Stimulated activated CD8-positive, alpha-beta memory T cell treated with anti-CD3 and anti-CD28 coated beads, Interleukin-12 subunit alpha, Interleukin-12 subunit beta, amount 100 ng/mL, for 24 hours (primary cell): Measurements from ENCODE around the gene GAPDH.
A peak's percentile ranks its signal among the peaks of the same experiment; 100 is the strongest.

Source experiments
- DNase-seq: peaks from one replicate; pipeline ENCODE4 v3.0.0-alpha.2; 2020; ENCODE audit errors: extremely low read depth

GAPDH gene

GRCh38 chr12:6529291-6529737 lies 5.0 kb upstream of the GAPDH start:
- DNase-seq, result no peak

DNA sequence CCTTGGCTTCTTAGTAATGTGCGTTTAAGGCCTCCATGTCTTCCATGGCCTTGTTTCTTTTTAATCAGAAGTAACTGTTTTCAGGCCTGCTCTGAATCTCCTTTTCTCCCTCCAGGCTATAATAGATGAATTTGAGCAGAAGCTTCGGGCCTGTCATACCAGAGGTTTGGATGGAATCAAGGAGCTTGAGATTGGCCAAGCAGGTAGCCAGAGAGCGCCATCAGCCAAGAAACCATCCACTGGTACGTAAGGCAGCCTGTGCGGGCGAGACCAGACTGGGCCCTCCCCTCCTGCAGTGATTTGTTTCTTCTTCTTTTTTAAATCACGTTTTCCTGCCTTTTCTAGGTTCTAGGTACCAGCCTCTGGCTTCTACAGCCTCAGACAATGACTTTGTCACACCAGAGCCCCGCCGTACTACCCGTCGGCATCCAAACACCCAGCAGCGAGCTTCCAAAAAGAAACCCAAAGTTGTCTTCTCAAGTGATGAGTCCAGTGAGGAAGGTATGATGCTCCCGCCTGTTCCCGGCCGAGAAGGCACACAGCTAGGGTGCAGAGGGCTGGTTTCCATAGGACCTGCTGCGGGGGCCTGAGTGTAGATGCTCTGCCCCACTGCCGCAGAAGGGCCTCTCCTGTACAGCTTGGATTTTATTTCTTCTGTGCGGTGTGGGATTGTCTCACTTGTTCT lies 3.6 kb upstream of the GAPDH start:
- DNase-seq, result no peak

DNA sequence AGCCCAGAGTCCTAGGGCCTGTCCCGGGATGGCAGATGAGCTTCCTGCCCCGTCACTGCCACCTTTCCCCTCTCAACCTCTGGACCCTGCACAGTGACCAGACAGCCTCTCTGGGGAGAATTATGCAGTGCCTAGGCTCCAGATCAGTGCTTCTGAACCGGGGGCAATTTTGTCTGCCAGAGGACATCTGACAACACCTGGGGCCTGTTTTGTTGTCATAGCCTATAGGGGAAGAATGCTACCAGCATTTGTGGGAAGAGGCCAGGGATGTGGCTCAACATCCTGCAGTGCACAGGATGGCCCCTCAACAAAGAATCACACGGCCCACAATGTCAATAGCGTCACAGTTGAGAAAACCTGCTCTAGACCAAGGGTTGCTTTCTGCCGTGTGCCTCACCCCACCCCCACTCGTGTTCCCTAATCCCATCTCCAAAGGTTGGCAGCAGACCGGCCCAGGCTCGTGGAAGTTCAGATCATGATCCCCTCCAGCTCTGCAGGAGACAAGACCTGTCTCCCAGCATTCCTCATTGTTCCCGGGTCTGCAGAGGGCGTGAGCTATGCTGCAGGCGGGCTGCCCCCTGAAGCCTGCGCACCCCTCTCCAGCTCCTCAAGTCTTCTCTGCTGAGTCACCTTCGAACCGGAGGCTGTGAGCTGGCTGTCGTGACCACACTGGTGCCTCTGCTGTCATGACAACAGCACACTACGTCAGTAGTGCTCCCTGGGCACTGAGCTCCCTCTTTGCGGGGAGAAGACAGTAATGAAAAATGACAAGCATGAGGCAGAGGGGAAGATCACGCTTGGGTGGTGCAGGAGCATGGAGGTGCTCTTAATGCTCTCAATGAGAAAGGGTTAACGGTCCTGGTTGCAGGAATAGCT lies 2.0 kb upstream of the GAPDH start:
- peak; percentile 64 for DNase-seq

DNA sequence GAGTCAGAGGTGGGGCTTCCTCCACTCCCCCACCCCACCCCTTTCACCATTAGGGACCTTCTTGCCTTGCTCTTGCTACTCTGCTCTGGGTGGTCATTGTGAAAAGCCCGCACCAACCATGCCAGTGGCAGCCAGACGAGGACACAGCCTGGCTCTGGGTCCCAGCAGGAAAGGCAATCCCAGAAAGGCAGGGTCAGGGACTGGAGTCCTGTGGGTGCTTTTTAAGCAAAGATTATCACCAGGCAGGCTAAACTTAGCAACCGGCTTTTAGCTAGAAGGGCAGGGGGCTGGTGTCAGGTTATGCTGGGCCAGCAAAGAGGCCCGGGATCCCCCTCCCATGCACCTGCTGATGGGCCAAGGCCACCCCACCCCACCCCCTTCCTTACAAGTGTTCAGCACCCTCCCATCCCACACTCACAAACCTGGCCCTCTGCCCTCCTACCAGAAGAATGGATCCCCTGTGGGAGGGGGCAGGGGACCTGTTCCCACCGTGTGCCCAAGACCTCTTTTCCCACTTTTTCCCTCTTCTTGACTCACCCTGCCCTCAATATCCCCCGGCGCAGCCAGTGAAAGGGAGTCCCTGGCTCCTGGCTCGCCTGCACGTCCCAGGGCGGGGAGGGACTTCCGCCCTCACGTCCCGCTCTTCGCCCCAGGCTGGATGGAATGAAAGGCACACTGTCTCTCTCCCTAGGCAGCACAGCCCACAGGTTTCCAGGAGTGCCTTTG lies 1.2 kb upstream of the GAPDH start:
- DNase-seq, result no peak

- DNase-seq, result no peak
Measured at GRCh38 chr12:6533653-6533922, 729 bp upstream of the GAPDH start.

GRCh38 chr12:6534695-6534944 lies 303 bp downstream of the GAPDH start:
- DNase-seq, result peak; percentile 64

GRCh38 chr12:6534945-6535696 lies 804 bp downstream of the GAPDH start:
- DNase-seq, result peak; percentile 45

DNA sequence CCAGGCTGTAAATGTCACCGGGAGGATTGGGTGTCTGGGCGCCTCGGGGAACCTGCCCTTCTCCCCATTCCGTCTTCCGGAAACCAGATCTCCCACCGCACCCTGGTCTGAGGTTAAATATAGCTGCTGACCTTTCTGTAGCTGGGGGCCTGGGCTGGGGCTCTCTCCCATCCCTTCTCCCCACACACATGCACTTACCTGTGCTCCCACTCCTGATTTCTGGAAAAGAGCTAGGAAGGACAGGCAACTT lies 1.3 kb downstream of the GAPDH start:
- no peak for DNase-seq

- no peak for DNase-seq
Measured at GRCh38 chr12:6535960-6536847, 1.9 kb downstream of the GAPDH start.

DNA sequence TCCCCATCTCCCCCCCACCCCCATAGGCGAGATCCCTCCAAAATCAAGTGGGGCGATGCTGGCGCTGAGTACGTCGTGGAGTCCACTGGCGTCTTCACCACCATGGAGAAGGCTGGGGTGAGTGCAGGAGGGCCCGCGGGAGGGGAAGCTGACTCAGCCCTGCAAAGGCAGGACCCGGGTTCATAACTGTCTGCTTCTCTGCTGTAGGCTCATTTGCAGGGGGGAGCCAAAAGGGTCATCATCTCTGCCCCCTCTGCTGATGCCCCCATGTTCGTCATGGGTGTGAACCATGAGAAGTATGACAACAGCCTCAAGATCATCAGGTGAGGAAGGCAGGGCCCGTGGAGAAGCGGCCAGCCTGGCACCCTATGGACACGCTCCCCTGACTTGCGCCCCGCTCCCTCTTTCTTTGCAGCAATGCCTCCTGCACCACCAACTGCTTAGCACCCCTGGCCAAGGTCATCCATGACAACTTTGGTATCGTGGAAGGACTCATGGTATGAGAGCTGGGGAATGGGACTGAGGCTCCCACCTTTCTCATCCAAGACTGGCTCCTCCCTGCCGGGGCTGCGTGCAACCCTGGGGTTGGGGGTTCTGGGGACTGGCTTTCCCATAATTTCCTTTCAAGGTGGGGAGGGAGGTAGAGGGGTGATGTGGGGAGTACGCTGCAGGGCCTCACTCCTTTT lies 2.7 kb downstream of the GAPDH start:
- DNase-seq, result no peak

DNA sequence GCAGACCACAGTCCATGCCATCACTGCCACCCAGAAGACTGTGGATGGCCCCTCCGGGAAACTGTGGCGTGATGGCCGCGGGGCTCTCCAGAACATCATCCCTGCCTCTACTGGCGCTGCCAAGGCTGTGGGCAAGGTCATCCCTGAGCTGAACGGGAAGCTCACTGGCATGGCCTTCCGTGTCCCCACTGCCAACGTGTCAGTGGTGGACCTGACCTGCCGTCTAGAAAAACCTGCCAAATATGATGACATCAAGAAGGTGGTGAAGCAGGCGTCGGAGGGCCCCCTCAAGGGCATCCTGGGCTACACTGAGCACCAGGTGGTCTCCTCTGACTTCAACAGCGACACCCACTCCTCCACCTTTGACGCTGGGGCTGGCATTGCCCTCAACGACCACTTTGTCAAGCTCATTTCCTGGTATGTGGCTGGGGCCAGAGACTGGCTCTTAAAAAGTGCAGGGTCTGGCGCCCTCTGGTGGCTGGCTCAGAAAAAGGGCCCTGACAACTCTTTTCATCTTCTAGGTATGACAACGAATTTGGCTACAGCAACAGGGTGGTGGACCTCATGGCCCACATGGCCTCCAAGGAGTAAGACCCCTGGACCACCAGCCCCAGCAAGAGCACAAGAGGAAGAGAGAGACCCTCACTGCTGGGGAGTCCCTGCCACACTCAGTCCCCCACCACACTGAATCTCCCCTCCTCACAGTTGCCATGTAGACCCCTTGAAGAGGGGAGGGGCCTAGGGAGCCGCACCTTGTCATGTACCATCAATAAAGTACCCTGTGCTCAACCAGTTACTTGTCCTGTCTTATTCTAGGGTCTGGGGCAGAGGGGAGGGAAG lies 3.5 kb downstream of the GAPDH start:
- peak; percentile 52 for DNase-seq

DNA sequence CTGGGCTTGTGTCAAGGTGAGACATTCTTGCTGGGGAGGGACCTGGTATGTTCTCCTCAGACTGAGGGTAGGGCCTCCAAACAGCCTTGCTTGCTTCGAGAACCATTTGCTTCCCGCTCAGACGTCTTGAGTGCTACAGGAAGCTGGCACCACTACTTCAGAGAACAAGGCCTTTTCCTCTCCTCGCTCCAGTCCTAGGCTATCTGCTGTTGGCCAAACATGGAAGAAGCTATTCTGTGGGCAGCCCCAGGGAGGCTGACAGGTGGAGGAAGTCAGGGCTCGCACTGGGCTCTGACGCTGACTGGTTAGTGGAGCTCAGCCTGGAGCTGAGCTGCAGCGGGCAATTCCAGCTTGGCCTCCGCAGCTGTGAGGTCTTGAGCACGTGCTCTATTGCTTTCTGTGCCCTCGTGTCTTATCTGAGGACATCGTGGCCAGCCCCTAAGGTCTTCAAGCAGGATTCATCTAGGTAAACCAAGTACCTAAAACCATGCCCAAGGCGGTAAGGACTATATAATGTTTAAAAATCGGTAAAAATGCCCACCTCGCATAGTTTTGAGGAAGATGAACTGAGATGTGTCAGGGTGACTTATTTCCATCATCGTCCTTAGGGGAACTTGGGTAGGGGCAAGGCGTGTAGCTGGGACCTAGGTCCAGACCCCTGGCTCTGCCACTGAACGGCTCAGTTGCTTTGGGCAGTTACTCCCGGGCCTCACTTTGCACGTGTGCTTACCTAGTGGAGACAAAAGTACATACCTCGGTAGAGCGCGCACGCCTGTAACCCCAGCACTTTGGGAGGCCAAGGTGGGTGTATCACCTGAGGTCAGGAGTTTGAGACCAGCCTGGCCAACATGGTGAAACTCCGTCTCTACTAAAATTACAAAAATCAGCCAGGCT lies 4.3 kb downstream of the GAPDH start:
- no peak for DNase-seq

DNA sequence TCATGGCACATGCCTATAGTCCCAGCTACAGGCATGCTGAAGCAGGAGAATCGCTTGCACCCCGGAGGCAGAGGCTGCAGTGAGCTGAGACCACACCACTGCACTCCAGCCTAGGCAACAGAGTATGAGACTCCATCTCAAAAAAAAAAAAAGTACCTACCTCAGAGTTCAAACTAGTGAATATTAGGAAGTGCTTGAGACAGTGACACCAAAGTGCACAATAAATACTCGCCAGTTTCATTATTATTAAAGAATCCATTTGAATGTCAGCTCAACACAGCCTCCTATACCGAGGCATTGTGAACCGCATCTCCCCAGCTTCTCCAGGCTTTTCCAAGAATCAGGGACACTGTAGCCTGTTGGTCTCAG lies 5.0 kb downstream of the GAPDH start:
- no peak for DNase-seq

GRCh38 chr12:6539707-6540134 lies 5.4 kb downstream of the GAPDH start:
- no peak for DNase-seq

- DNase-seq, result no peak
Measured at GRCh38 chr12:6540181-6540877, 6.0 kb downstream of the GAPDH start.

DNA sequence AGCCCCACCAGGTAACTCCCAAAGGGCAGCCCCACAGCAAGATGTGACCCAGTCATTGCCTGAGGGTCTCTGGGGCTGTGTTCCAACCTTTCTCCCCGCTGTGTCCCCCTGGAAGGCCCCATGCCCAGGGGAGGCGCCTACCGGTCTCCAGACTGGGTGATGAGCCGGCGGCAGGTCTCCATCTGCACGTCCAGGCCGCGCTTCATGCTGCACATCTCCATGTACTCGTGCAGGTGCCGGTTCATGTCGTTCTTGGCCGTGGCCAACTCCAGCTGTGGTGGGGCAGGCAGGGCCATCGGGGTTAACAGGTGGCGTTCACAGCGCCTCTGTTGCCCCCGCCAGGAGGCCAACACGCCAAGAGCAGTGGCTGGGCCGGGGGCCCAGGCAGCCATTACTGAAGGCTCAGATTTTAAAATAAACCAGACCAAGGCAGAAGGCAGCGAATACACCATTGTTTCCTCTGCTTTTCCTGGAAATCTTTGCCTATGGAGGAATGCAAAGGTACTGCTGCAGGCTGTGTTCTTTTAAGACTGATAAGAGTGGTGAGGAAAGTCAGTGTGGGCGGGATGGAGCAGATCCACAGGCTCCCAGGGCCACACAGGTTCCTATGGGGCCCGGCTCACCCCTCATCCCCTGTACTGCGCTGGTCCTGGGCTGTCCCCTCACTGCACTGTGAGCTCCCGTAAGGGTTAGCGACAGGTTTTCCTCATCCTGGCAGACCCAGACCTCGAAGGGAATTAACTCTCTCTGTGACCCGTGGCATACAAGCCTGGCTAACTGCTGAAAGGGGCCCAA lies 7.3 kb downstream of the GAPDH start:
- no peak for DNase-seq

- no peak for DNase-seq
Measured at GRCh38 chr12:6542209-6543009, 8.1 kb downstream of the GAPDH start.
